Endothelial cell of umbilical vein (primary cell): ENCODE data around the gene AFF1. TPM values are rescaled to one million over a fixed set of nuclear protein-coding genes. Genes with fewer than 3 reads are reported as not detected.

Source experiments
- BruUV-seq: library from RNA; stranded (reverse); fragments of 400-500 nt; replicated peaks from 2 replicates; lab custom pipeline; 2021; lab: Mats Ljungman, UMichigan
- CTCF ChIA-PET: fragments of 300-600, 350-600 bp; sonication (Branson Sonifier 250); formaldehyde crosslinking; loops from one replicate; lab custom pipeline; 2021; ENCODE audit warnings: antibody characterized with exemption, inconsistent platforms; lab: Charles Lee
- POLR2A ChIA-PET: fragments of 300-600, 350-600 bp; sonication (Branson Sonifier 250); formaldehyde crosslinking; loops from one replicate; lab custom pipeline; 2021; ENCODE audit warnings: antibody characterized with exemption, inconsistent platforms; lab: Charles Lee
- DNase-seq: peaks from one replicate; pipeline ENCODE4 v3.0.0-alpha.2; 2011; ENCODE audit warnings: low read depth, low spot score
- FAIRE-seq: peaks from 2 replicates; lab custom pipeline; 2011; peaks lifted over from hg19 to GRCh38; lab: Jason Lieb, UNC
- H2AFZ ChIP-seq: 2 replicates; pipeline ENCODE4 v1.6.0; 2012; ENCODE audit warnings: low read depth, low read length, control low read depth, inconsistent platforms
- H3K27ac ChIP-seq: 2 replicates; pipeline ENCODE4 v1.5.1; 2011; ENCODE audit warnings: low read depth, mild to moderate bottlenecking, control low read depth, low read length, moderate library complexity; ENCODE audit not compliant: insufficient read depth
- H3K27me3 ChIP-seq, 2 experiments: 2 replicates each; pipeline versions ENCODE4 v1.6.0 to v1.6.1; 2011; ENCODE audit warnings: low read length in 2 of 2, mixed read lengths in 1 of 2; ENCODE audit not compliant: control insufficient read depth in 2 of 2, insufficient read depth in 2 of 2
- H3K36me3 ChIP-seq, 2 experiments: 2 replicates in 1 of 2; 3 replicates in 1 of 2; pipeline ENCODE4 v1.5.1; 2011; ENCODE audit warnings: low read length in 2 of 2, mild to moderate bottlenecking in 1 of 2, moderate library complexity in 1 of 2; ENCODE audit not compliant: control insufficient read depth in 2 of 2, insufficient read depth in 2 of 2; ENCODE audit errors: extremely low read depth in 1 of 2
- H3K4me1 ChIP-seq: 3 replicates; pipeline ENCODE4 v1.5.1; 2011; ENCODE audit warnings: mild to moderate bottlenecking, low read length; ENCODE audit not compliant: control insufficient read depth, insufficient read depth; ENCODE audit errors: extremely low read depth
- H3K4me2 ChIP-seq: 2 replicates; pipeline ENCODE4 v1.6.1; 2011; ENCODE audit warnings: low read length, control low read depth, mixed read lengths; ENCODE audit not compliant: insufficient read depth
- H3K4me3 ChIP-seq, 3 experiments: fragments of 200-600 bp in 1 of 3; sonication (generic), shearing (Covaris generic) in 1 of 3; replicated peaks in 1 of 3; 2 replicates each; pipeline ENCODE4 v1.5.1; 2011 to 2016; ENCODE audit warnings: control low read depth in 3 of 3, low read length in 3 of 3, mild to moderate bottlenecking in 2 of 3, inconsistent platforms in 1 of 3, low read depth in 1 of 3, moderate library complexity in 1 of 3; ENCODE audit not compliant: insufficient read depth in 1 of 3
- H3K79me2 ChIP-seq: 2 replicates; pipeline ENCODE4 v1.6.0; 2012; ENCODE audit warnings: low read length, inconsistent platforms; ENCODE audit not compliant: control insufficient read depth, insufficient read depth
- H3K9ac ChIP-seq: replicated peaks from 2 replicates; pipeline ENCODE3; 2011; ENCODE audit warnings: low read length, control low read depth; ENCODE audit not compliant: insufficient read depth; ENCODE audit errors: extremely low read depth
- H3K9me1 ChIP-seq: replicated peaks from 3 replicates; pipeline ENCODE4 v1.6.0; 2011; ENCODE audit warnings: mild to moderate bottlenecking, low read length; ENCODE audit not compliant: control insufficient read depth, insufficient read depth; ENCODE audit errors: extremely low read depth
- H3K9me3 ChIP-seq: replicated peaks from 2 replicates; pipeline ENCODE4 v1.5.1; 2012; ENCODE audit warnings: low read length, inconsistent platforms; ENCODE audit not compliant: control insufficient read depth, insufficient read depth
- H4K20me1 ChIP-seq: replicated peaks from 2 replicates; pipeline ENCODE3; 2011; ENCODE audit warnings: mild to moderate bottlenecking, low read length; ENCODE audit not compliant: control insufficient read depth, insufficient read depth; ENCODE audit errors: extremely low read depth
- EZH2 ChIP-seq: IDR thresholded peaks from 2 replicates; pipeline ENCODE4 v1.6.1; 2012; ENCODE audit warnings: borderline replicate concordance, low read depth, mild to moderate bottlenecking, moderate library complexity, low read length, inconsistent platforms; ENCODE audit not compliant: severe bottlenecking
- FOS ChIP-seq: IDR thresholded peaks from 2 replicates; pipeline ENCODE4 v1.6.1; 2011; ENCODE audit warnings: mild to moderate bottlenecking, low read length, moderate library complexity, borderline replicate concordance; ENCODE audit not compliant: insufficient read depth
- GATA2 ChIP-seq: IDR thresholded peaks from 2 replicates; pipeline ENCODE4 v1.7.0; 2011; ENCODE audit warnings: low read depth, mild to moderate bottlenecking, moderate library complexity, mixed read lengths, low read length; ENCODE audit not compliant: insufficient read length, insufficient read depth
- JUN ChIP-seq: IDR thresholded peaks from 2 replicates; pipeline ENCODE4 v1.6.1; 2011; ENCODE audit warnings: borderline replicate concordance, low read depth; ENCODE audit not compliant: insufficient read length, insufficient read depth
- MAX ChIP-seq: IDR thresholded peaks from 2 replicates; pipeline ENCODE4 v1.6.1; 2011; ENCODE audit not compliant: insufficient read depth, insufficient read length
- MYC ChIP-seq: IDR thresholded peaks from one replicate; pipeline ENCODE4 v1.6.1; 2011; ENCODE audit warnings: mild to moderate bottlenecking, low read depth, low read length
- POLR2A ChIP-seq: IDR thresholded peaks from 2 replicates; pipeline ENCODE4 v1.6.1; 2012; ENCODE audit warnings: low read depth, mild to moderate bottlenecking, control low read depth, low read length
- POLR2AphosphoS5 ChIP-seq: IDR thresholded peaks from 2 replicates; pipeline ENCODE4 v1.6.1; 2012; ENCODE audit warnings: low read depth, mild to moderate bottlenecking, control low read depth, low read length, moderate library complexity; ENCODE audit not compliant: insufficient read depth
- dilution Hi-C: fragments of 300-500 bp; cut with MboI; formaldehyde crosslinking; loops from one replicate; pipeline ENCODE4 v1.15.0; 2019; ENCODE audit warnings: low sequenced_read_pairs; ENCODE audit not compliant: extremely low pct_ligation_motif_present
- intact Hi-C: fragments of 100-400 bp; cut with micrococcal nuclease; formaldehyde crosslinking; loops from one replicate; pipeline ENCODE4 v1.10.0; 2022
- polyA plus RNA-seq, 4 experiments: library from polyadenylated mRNA; depleted of rRNA in 3 of 4; stranded (reverse) in 3 of 4; unstranded in 1 of 4; fragments of >200 nt; gene quantifications; 2 replicates each; pipeline versions ENCODE4 v1.2.1 to v1.2.3, GENCODE V29; 2011 to 2012; ENCODE audit warnings: missing spikeins in 1 of 4
- total RNA-seq: library from RNA; stranded (reverse); gene quantifications from 2 replicates; pipeline ENCODE4 v1.2.3, GENCODE V29; 2021
- TF ChIP-seq, protein P1 (sequence below), 2 donors: IDR thresholded peaks; 1 replicate in 1 of 2; 2 replicates in 1 of 2; pipeline ENCODE4 v1.5.1; 2011; ENCODE audit warnings: low read length in 2 of 2, mild to moderate bottlenecking in 2 of 2, moderate library complexity in 2 of 2, control low read depth in 1 of 2, inconsistent platforms in 1 of 2, low read depth in 1 of 2; ENCODE audit not compliant: insufficient read depth in 1 of 2; ENCODE audit errors: extremely low read depth in 1 of 2

AFF1 gene
- total and polyA plus RNA-seq, 2 donors (not counting 3 experiments of a cell fraction or from before 2014, with no cell fraction given), result 26.2 to 106 TPM

DNA sequence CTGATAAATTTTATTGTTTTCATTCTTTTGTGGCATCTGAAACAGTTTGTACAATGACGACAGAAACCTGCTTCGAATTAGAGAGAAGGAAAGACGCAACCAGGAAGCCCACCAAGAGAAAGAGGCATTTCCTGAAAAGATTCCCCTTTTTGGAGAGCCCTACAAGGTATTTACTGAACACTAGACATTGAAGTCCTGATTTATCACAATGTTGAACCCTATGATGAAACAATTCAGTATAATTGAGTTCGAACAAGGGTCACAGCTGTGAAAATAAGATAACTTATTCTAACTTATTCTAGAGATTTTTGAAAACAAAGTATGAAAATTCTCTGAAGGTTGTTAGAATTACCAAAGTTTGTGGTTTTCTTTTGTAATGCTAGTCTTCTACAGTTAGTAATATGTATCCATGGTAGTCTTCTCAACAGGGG, 111.3 kb downstream of the AFF1 start:
- FAIRE-seq (no peak), DNase-seq (peak; percentile 92)
- no peak overlapping the region for H3K4me3 ChIP-seq
- H3K27me3 ChIP-seq, result no peaks in the 10 kb centered on the region
- H3K4me2 ChIP-seq, result peak overlapping the region; percentile 91
- no peak for TF ChIP-seq FOS
- TF ChIP-seq EZH2, result no peak
- TF ChIP-seq, protein P1, sequence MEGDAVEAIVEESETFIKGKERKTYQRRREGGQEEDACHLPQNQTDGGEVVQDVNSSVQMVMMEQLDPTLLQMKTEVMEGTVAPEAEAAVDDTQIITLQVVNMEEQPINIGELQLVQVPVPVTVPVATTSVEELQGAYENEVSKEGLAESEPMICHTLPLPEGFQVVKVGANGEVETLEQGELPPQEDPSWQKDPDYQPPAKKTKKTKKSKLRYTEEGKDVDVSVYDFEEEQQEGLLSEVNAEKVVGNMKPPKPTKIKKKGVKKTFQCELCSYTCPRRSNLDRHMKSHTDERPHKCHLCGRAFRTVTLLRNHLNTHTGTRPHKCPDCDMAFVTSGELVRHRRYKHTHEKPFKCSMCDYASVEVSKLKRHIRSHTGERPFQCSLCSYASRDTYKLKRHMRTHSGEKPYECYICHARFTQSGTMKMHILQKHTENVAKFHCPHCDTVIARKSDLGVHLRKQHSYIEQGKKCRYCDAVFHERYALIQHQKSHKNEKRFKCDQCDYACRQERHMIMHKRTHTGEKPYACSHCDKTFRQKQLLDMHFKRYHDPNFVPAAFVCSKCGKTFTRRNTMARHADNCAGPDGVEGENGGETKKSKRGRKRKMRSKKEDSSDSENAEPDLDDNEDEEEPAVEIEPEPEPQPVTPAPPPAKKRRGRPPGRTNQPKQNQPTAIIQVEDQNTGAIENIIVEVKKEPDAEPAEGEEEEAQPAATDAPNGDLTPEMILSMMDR (IDR thresholded peaks at IDR 0.05; ENCODE audit: extremely low read depth in 1 of 2, insufficient read depth in 1 of 2, low read depth in 1 of 2, low read length in 2 of 2), result no peak
- TF ChIP-seq JUN, result no peak
- no peak for TF ChIP-seq MYC
- TF ChIP-seq MAX, result no peak
- TF ChIP-seq GATA2, result no peak
- no peak for TF ChIP-seq POLR2AphosphoS5
- no peak for TF ChIP-seq POLR2A
- peaks cover 6 to 10% of the 10 kb centered on the region in 2 experiments for H3K36me3 ChIP-seq
- BruUV-seq, result no TSS peak
- intact Hi-C loops (no loop called here), dilution Hi-C loops (no loop called here)
- H3K9me1 ChIP-seq, result no peaks in the 10 kb centered on the region
- no peak overlapping the region for H2AFZ ChIP-seq
- H3K9ac ChIP-seq, result peak overlapping the region; percentile 74
- peaks cover 39% of the 10 kb centered on the region for H3K4me1 ChIP-seq
- no peaks in the 10 kb centered on the region for H3K9me3 ChIP-seq
- peaks cover 46% of the 10 kb centered on the region for H3K79me2 ChIP-seq
- no peaks in the 10 kb centered on the region for H4K20me1 ChIP-seq
- ChIA-PET POLR2A (no interaction called here), CTCF (interaction anchor here (0.8 to 1.2 kb wide), 4 partner anchors 9 to 111 kb away, joined by 3 to 4 read pairs (median 4); partner anchors contain the start of gene AFF1)
- H3K27ac ChIP-seq, result peak overlapping the region; percentile 66
